GM12892 (cell line): ENCODE data around the gene OCSTAMP.

Experiments
- POLR2AphosphoS5 ChIP-seq: IDR thresholded peaks from 2 replicates; pipeline ENCODE4 v1.6.1; 2011; ENCODE audit warnings: low read depth, low read length, control low read depth
- TAF1 ChIP-seq: IDR thresholded peaks from 2 replicates; pipeline ENCODE4 v1.6.1; 2011; ENCODE audit warnings: low read depth, mild to moderate bottlenecking, control low read depth, low read length, borderline replicate concordance

DNA sequence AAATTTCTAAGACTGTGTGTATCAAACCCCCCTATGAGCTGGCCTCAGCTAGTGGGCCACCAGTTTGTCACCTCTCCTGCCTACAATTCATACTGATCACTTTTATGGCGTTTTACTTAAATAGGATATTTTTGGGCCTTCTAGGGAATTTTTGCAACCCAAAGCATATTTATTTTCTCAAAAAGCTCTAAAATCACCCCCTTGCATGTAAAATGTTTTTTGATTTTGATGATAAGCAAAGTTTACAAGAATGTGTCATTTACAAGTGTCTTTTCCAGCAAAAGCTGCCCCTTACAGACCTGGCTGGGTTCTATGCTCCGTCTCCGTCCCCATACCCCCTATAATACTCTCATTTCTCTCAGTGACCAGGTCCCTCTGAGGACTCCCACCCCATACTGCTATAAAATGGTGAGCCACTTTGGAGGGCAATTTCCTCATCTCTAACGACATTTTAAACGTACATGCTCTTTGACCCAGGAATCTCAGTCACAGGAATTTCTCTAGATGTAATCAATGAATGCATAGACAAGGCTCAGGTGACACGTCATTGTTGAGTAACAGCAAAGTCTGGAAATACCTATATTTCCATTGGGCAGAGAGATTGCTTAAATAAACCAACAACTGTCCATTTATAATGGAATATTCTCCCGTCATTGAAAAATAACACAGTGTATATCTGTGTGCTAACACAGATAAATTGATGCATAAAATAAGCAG lies 13.9 kb upstream of the OCSTAMP start:
- TF ChIP-seq POLR2AphosphoS5 (no peak), TAF1 (no peak)
